Esophagus squamous epithelium (tissue), 5 donors: ENCODE results near the gene FBXL17. TPM values are rescaled to one million over a fixed set of nuclear protein-coding genes. Genes with fewer than 3 reads are reported as not detected.

ENCODE experiments used
- DNase-seq: peaks from one replicate; lab custom pipeline; 2025; lab: John Stamatoyannopoulos, UW
- H3K27ac ChIP-seq, 4 donors: fragments of 200-600 bp; sonication (generic); one replicate each; pipeline ENCODE4 v1.5.1; 2016 to 2019; ENCODE audit warnings: mild to moderate bottlenecking in 1 of 4
- H3K27me3 ChIP-seq, 4 donors: fragments of 200-600 bp; sonication (generic); 1 replicate in 3 of 4; 2 replicates in 1 of 4; pipeline versions ENCODE4 v1.5.1 to v1.6.0; 2017 to 2021; ENCODE audit warnings: antibody characterized with exemption in 1 of 4
- H3K36me3 ChIP-seq, 3 donors: fragments of 200-600 bp; sonication (generic); one replicate each; pipeline ENCODE4 v1.5.1; 2016 to 2019
- H3K4me1 ChIP-seq, 3 donors: fragments of 200-600 bp; sonication (generic); one replicate each; pipeline ENCODE4 v1.5.1; 2017 to 2019
- H3K4me3 ChIP-seq, 4 donors: fragments of 200-600 bp; sonication (generic); 1 replicate in 3 of 4; 2 replicates in 1 of 4; pipeline ENCODE4 v1.5.1; 2016 to 2019; ENCODE audit warnings: mild to moderate bottlenecking in 2 of 4, moderate library complexity in 1 of 4
- H3K9me3 ChIP-seq, 3 donors: fragments of 200-600 bp; sonication (generic); one replicate each; pipeline ENCODE4 v1.5.1; 2016 to 2019
- POLR2A ChIP-seq, 4 donors: fragments of 450-650 bp; IDR thresholded peaks; one replicate each; pipeline ENCODE4 v1.6.1; 2017; ENCODE audit warnings: antibody characterized with exemption in 4 of 4, mild to moderate bottlenecking in 4 of 4, moderate library complexity in 3 of 4
- WGBS, 2 donors: methylation state at CpG; one replicate each; pipeline ENCODE4 v1.1.5; 2018; 5-methylcytosine and 5-hydroxymethylcytosine counted together
- intact Hi-C: fragments of 100-400 bp; cut with DNase I; formaldehyde crosslinking; loops from one replicate; pipeline ENCODE4 v1.15.0; 2022
- total RNA-seq, 4 donors: library from RNA; depleted of rRNA; stranded (reverse); fragments of >200 nt; gene quantifications; one replicate each; pipeline ENCODE4 v1.1.0, GENCODE V29; 2016
- TF ChIP-seq, protein P1 (sequence below), 6 experiments: fragments of 450-650 bp in 4 of 6; fragments of 200-600 bp in 2 of 6; sonication (generic) in 2 of 6; IDR thresholded peaks; one replicate each; pipeline ENCODE4 v1.5.1; 2016 to 2019; ENCODE audit warnings: antibody characterized with exemption in 6 of 6, mild to moderate bottlenecking in 4 of 6, moderate library complexity in 4 of 6
- donor health status: DM: yes; HTN: yes; CAD: no.

Gene FBXL17
- total RNA-seq, 4 donors from 2014 or later, result 11.8 to 23.5 (median 13.8) TPM

DNA sequence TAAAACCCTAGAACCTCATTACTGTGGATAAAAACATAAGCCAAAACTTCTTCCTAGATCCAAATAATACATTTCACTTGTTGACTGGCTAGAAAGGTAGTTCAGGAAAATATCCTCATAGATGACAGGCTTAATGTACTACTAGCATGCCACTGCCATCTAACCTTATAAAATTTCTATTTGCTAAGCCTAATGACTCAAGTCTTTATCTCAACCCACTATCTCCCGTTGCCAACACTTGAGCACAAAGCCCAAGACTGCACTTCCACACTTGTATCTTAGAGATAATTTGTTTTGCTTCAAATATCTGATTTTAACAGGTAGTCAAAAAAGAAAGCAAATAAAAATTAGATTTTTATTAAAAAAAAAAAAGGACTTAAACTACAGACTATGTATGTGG, 42.7 kb downstream of the FBXL17 start:
- intact Hi-C loops, result no loop called here

DNA sequence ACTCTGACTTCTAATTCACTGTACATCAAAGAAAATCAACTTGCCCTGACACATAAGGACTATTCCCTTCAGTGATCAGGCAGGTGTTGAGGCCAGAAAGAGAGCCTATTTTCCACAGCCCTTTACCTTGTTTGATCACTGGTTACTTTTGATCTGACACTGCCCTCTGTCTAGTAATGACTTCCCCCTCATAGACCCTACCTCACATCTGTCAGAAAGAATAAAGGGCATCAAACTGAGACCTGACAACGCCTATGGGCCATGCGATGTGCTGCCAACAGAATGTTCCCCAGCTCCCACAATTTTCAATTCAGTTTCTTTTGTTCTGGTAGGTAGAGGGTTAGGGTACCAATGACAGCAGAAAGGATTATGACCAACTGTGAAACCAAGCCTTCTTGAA, 47.7 kb downstream of the FBXL17 start:
- peaks cover 0 to 6% (median 0%) of the 10 kb centered on the region in 3 donors for H3K36me3 ChIP-seq
- H3K9me3 ChIP-seq, result no peaks in the 10 kb centered on the region
- no peaks in the 10 kb centered on the region for H3K27me3 ChIP-seq
- no peak for DNase-seq
- no peaks in the 10 kb centered on the region for H3K4me1 ChIP-seq
- TF ChIP-seq POLR2A (IDR thresholded peaks at IDR 0.05), result no peak
- TF ChIP-seq, protein P1, sequence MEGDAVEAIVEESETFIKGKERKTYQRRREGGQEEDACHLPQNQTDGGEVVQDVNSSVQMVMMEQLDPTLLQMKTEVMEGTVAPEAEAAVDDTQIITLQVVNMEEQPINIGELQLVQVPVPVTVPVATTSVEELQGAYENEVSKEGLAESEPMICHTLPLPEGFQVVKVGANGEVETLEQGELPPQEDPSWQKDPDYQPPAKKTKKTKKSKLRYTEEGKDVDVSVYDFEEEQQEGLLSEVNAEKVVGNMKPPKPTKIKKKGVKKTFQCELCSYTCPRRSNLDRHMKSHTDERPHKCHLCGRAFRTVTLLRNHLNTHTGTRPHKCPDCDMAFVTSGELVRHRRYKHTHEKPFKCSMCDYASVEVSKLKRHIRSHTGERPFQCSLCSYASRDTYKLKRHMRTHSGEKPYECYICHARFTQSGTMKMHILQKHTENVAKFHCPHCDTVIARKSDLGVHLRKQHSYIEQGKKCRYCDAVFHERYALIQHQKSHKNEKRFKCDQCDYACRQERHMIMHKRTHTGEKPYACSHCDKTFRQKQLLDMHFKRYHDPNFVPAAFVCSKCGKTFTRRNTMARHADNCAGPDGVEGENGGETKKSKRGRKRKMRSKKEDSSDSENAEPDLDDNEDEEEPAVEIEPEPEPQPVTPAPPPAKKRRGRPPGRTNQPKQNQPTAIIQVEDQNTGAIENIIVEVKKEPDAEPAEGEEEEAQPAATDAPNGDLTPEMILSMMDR (IDR thresholded peaks at IDR 0.05), result no peak
- intact Hi-C loops, result no loop called here
- H3K27ac ChIP-seq, result no peak overlapping the region
- H3K4me3 ChIP-seq, result no peak overlapping the region
- WGBS, 2 donors, result 100% methylated on average over 2 of the region's 2 CpGs

More for the DNA sequence above, 42.7 kb downstream of the FBXL17 start:
- Histone ChIP-seq H3K4me3 (no peak overlapping the region), H3K36me3 (peaks cover 0 to 5% (median 0%) of the 10 kb centered on the region in 3 donors), H3K27ac (no peak overlapping the region), H3K27me3 (no peaks in the 10 kb centered on the region), H3K9me3 (no peaks in the 10 kb centered on the region), H3K4me1 (no peaks in the 10 kb centered on the region)
- 88 to 100% methylated on average over 1 of the region's 1 CpG for WGBS, 2 donors
- DNase-seq, result no peak
- TF ChIP-seq POLR2A (IDR thresholded peaks at IDR 0.05), result no peak
- TF ChIP-seq, protein P1 (IDR thresholded peaks at IDR 0.05), result no peak

DNA sequence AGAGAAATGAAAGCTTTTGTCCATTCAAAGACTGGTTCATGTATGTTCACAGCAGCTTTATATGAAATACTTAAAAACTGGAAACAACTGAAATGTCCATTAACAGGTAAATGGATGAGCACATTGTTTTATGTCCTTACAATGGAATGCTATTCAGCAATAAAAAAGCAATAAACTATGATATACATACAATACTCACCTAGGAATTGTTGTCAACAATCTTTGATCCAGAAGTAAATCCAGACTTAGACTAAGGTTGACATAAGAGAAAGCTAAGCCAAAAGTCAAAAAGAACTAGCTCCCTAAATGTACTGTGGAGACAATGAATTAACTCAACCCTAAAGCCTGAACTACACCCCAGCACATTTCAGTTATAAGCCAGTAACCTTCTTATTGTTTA, 54.9 kb downstream of the FBXL17 start:
- Histone ChIP-seq H3K4me1 (no peaks in the 10 kb centered on the region), H3K4me3 (no peak overlapping the region), H3K36me3 (peaks cover 0 to 5% (median 0%) of the 10 kb centered on the region in 3 donors), H3K9me3 (no peaks in the 10 kb centered on the region), H3K27ac (no peak overlapping the region), H3K27me3 (no peaks in the 10 kb centered on the region)
- no peak for DNase-seq
- TF ChIP-seq, protein P1 (IDR thresholded peaks at IDR 0.05), result no peak
- no peak for TF ChIP-seq POLR2A (IDR thresholded peaks at IDR 0.05)
- intact Hi-C loops, result no loop called here

DNA sequence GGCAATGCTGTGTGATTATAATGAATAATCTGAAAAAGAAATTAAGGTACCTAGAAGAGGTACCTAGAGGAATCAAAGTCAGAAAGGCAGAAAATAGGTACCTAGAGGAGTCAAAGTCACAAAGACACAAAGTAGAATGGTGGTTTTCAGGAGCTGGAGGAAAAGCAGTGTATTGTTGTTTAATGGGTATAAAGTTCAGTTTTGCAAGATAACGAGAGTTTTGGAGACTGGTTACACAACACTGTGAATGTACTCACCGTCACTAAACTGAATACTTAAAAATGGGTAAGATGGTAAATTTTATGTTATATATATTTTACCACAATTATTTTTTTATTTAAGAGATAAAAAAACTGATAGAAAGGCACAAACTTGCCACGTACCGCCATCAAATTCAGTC, 57.0 kb downstream of the FBXL17 start:
- intact Hi-C loops, result no loop called here
- no peaks in the 10 kb centered on the region for H3K9me3 ChIP-seq
- peaks cover 0 to 5% (median 0%) of the 10 kb centered on the region in 3 donors for H3K36me3 ChIP-seq
- no peaks in the 10 kb centered on the region for H3K27me3 ChIP-seq
- TF ChIP-seq, protein P1 (IDR thresholded peaks at IDR 0.05), result no peak
- no peak for TF ChIP-seq POLR2A (IDR thresholded peaks at IDR 0.05)
- no peaks in the 10 kb centered on the region for H3K4me1 ChIP-seq
- WGBS, 2 donors, result 93 to 99% methylated on average over 4 of the region's 4 CpGs
- no peak overlapping the region for H3K4me3 ChIP-seq
- H3K27ac ChIP-seq, result no peak overlapping the region
- DNase-seq, result no peak

DNA sequence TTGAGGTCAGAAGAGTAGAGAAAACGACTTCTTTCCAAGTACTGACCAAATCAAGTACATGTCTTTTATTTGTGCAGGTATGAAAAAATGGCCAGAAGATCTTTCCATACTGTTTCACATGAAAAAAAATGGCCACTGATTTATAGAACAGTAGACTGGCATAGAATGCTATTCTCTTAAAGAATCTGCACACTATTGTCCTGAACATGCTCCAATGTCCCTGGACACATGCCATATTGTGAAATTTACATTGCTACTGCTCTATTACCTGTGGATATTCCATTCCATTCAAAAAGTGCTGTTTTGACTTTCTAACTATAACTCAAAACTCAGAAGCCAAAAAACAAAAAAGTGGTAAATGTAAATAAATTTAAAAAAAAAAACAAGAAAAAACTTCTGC, 60.6 kb downstream of the FBXL17 start:
- no peak for DNase-seq
- Histone ChIP-seq H3K27ac (no peak overlapping the region), H3K27me3 (no peaks in the 10 kb centered on the region), H3K9me3 (no peaks in the 10 kb centered on the region), H3K36me3 (peaks cover 0 to 5% (median 0%) of the 10 kb centered on the region in 3 donors), H3K4me3 (no peak overlapping the region), H3K4me1 (no peaks in the 10 kb centered on the region)
- TF ChIP-seq, protein P1 (IDR thresholded peaks at IDR 0.05), result no peak
- TF ChIP-seq POLR2A (IDR thresholded peaks at IDR 0.05), result no peak
- WGBS, 2 donors, result 72 to 74% methylated on average over 1 of the region's 1 CpG
- intact Hi-C loops, result no loop called here
